GM19463 (cell line): ENCODE results near the gene FHOD3.

Experiments used
- ATAC-seq: cut with Tn5 transposase; IDR thresholded peaks from one replicate; pipeline ENCODE4 v1.9.1; 2021; ENCODE audit warnings: mild to moderate bottlenecking, moderate library complexity; ENCODE audit not compliant: unreplicated experiment

FHOD3 gene

DNA sequence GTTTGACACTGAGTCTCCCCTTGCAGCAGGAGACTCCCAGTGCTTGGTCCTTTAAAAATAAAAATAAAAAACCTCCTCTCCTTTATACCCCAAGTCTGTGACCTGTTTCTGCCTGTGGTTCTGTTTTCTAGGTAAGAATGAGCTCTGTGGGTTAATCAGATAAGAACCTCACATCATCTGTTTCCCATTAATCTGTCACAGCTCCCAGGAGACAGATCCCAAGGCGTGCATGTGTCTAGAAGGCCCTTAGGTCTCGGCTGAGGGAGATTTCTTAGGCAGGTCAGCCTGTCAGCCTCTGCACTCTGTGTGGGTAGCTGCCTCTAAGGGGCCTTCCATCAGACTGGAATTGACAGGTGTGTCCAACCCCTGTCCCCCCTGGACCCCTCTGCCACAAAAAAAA lies 80.7 kb downstream of the FHOD3 start:
- no peak for ATAC-seq

DNA sequence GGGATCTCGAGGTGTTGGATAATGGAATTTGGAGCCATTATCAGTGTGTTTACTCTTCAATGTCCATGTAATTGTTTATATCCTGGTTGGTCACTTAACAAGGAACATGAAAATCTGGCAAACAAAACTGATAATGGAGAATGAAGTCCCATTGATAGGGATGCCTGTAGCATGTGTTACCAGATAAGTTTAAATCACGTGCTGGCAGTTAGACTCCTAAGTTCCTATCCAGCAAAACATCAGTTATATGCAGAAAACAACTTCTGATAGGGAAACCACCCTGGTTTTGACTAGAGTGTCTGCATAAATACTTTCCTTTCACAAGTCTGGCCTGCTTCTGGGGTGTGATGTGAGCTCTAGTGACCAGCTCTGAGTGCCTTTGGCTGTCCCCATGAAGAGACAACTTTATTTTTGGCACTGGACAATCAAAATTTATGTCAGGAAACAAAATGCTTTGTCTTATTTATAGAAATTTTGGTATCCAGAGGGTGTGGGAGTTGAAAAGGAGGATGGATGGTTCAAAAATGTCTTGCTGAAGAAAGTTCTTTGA lies 82.0 kb downstream of the FHOD3 start:
- ATAC-seq, result no peak

DNA sequence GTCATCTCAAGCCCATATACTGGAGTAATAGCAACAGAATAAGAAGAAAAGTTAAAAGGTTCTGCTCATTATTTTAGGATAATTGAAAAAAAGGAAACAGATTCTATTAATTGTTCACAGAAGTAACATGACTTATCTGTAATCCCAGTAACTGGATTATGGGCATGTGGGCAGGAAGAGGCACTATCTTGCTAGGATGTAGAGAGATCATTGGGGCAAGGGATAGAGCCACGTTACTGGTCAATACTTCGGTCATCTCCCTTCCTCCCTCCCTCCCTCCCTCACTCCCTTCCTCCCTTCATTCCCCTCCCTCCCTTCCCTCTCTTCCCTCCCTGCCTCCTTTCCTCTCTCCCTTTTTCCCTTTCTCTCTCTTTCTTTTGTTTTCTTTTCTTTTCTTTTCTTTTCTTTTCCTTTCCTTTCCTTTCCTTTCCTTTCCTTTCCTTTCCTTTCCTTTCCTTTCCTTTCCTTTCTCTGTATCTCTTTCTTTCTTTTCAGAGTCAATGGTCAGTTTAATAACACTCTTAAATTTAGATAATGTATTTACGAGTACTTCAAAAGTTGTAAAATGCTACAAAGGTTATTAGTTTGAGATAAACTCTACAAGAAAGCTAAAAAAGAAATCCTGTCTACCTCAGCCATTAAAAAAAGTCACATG lies 82.8 kb downstream of the FHOD3 start:
- ATAC-seq, result no peak

DNA sequence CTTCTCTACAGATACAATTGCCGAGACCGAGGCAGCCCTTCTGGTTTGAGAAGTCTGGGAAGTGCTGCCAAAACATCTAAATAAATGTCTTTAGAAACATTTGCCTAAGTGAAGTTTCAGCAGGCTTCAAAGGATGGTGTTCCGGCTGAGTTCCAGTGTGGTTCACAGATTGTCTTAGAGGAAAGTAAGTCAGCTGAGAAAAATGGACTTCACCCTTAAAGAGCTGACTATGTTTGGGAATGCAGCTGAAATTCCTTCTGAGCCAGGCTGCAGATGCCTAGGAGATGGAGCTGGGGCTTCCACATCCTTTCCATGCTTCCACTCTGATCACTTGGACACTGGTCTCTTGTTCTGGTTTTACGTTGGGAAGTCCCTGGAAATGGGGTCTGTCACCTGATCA lies 83.6 kb downstream of the FHOD3 start:
- ATAC-seq, result no peak

DNA sequence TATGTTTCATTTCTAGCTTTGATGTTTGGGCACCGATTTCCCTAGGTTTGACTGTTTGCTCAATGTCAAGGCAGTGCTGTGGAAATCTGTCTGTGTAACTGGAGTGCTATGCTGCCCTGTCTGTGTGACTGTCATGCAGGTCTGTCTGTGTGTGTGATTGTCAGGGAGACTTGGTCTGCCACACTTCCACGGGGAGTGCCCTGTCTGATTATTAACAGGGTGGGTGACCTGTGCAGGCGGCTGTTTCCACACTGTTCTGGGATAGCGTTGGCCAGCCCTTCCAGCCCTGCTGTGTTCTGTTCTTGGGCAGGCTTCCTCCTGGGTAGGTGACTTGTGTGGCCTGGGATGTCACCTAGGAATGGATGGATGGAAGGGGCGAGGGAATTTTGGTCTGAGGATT lies 85.3 kb downstream of the FHOD3 start:
- no peak for ATAC-seq

DNA sequence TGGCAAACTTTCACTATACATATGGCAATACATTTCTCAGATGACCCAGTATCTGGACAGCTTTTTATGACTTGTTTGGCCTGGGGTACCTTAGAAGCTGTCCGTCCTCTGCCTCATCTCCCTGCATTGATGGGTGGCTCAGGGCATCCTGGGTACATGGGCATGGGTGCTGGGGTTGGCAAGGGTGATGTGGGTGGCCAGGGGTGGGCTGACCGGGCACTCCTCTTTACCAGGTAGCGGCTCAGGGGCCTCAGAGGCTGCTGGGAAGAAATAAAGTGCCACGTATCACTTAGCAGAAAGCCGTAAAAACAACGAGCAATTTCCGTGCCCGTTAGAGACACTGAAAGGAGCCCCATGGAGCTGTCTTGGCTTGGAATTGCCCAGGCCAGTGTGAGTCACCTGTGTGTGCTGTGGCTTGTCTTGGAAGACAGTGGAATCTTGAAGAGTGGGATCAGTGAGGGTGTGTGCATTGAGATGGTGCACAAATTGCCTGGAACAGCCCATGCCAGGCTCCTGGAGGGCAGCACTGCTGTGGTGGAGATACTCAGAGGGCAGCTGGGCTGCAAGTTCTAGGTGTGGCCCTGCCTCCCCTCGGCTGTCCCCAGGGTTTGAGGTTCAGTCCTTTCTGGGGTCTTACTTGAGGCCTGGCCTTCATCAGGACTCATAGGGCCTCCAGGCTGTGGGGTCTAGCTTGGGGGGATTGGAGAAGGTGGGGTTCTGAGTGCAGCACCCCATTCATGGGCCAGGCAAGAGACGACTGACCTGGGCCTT lies 88.8 kb downstream of the FHOD3 start:
- ATAC-seq, result no peak

DNA sequence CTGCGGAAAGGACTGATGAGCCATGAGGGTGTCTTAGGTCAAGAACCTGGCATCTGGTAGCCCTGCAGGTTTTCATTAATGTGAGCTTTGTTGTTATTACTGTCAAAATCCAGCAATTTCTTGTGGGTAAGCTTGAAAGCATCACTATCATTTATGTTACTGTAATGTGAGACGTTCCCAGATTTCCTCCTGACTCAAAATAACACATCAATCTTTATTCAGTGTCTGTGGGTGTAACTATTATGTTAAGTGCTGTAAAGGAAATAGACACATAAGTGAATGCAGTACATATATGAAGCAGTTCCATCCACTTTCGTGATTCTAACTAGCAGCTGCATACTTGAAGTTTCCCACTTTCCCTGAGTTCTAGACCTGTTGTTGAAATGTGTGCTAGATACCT lies 89.8 kb downstream of the FHOD3 start:
- no peak for ATAC-seq

DNA sequence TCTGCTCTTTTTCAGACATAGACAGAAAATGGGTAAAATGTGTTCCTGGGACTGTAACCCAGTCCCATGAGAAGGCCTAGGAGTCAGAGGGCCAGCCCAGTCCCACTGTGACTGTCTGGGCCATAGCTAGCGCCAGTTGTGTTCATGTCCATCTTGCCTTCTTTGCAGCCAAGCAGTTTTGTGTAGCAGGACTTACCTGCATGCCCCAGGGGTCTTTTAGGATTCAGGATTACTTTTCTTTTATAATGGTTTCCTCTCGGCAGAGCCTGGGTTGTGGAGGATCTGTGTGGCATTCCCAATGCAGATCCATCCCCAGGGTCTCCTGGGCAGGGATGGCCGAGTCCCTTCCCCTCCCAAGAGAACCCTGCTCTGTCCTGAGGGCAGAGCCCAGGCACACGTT lies 90.8 kb downstream of the FHOD3 start:
- no peak for ATAC-seq

DNA sequence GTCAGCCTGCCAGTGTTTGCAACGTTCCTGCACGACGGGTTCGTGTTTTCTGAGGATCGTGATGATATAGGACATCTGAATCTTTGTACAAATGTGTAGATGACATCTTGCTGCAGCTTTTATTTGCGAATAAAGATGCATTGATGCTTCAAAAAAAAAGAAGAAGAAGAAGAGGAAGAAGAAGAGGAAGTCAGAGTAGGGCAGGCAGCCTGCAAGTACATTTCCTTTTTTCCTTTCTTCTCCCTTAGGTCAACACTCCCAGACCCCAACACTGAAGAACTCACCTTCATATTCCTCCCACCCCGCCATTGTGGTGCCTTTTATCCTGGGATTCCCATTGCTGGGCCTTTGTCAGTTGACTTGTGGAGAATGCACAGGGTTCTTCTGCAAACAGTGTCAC lies 91.5 kb downstream of the FHOD3 start:
- no peak for ATAC-seq

DNA sequence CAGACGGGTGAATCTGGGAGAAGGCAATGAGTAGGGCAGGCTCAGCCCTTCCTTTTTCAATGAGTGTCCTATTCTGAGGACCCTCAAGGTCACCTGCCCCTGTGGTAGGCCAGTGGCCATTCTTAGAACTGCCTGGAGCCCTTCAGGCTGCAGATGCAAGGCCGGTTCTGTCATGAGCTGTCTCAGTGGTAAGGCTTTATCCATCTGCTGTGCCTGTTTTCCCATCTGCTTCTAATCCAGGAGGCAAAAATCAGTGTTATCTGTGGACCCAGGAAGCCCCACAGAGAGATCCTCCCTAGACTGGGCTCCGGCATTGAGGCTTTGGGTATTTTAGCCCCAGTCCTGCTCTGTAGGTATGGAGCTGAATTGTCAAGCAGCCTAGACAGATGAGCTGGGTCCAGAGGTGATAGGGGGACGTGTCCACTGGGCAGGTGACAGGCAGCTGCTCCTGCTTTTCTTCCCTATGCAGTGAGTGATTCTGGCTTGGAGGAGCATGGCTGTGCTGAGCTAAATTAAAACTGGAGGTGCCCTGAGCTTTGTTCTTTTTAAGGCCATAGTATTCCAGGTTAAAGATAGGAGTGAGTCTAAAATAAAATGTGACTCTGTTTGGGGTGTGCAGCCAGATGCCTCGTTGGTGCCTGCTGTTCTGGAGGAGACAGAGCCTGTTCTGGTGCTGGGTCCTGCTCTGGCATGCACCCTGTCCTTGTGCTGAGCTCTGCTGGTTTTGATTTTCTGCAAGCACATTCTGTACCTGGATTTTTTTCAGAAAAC lies 92.5 kb downstream of the FHOD3 start:
- ATAC-seq, result no peak

DNA sequence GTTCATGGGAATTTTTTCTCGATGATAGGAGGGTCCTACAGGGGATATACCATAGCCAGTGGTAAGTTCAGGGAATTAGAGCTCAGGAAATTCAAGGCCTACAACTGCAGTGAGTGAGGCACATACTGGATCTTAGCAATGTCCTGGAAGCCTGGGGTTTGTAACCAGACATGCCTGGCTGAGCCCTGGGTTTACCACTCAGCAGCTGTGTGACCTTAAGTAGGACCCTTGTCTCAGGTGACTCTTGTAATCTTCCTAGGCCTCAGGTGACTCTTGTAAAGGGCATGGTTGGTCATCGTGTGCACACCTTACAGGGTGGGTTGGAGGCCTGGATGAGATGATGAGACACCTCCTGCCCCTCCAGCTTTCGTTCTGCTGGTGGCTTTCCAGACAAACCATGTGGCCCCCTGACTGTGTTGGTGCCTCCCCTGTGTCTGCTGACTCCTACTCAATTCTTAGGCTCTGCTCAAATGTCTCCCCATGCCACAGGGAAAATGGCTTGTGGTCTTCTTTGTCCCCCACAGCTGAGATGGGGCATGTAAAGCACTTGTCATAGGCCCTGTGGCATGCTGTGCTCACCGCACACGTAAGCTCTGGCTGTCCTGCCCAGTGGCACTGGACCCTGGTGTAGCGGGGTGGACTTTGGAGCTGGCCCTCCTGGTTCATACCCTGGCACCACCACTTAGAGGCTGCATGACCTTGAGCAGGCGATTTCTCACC lies 94.1 kb downstream of the FHOD3 start:
- no peak for ATAC-seq

DNA sequence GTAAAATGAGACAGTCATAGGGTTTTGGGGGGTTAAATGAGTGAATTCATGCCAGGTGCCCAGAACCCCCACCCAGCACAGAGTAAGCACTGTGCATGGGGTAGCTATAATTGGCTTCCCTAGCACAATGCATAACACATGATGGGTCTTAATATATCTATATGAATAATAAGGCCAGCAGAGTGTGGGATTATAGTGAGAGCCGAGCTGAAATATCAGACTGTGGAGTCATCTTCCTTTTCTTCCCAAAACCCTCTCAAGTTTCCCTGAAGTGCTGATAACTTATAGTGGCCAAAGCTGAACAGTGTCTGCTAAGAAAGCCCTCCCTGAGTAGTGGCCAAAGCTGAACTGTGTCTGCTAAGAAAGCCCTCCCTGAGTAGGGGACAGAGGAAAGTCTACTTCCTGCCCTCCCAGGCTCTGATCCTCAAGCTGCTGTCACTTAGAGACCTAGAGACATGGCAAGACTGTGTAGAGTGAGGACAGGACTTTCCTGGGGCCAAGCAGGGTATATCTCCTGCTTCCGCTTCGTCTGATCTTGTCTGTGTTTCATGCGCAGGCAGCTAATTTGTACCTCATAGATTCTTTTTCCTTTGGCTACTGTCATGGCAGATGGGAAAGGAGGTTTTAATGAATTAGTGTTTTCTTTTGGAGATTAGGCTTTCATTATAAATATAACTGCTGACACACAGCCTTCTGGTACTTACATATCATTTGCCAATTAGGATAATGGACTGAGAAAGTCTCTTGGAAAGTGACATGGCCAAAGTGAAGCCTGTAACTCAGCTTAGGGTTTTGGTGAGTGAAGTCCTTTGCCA lies 94.9 kb downstream of the FHOD3 start:
- no peak for ATAC-seq

DNA sequence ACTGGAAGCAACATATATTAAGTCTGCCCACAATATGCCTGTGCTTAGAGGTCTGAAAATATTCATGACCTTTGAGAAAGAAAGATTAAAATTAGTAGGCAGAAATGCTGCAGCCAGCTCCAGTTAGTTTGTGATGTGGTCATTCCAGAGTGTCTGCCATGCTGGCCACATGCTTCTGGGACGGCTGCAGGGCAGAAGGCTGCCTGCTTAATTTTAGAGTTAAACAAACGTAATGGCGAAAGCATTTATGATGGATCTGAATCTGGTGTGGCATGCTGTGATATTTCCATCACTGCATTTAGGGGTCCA lies 95.4 kb downstream of the FHOD3 start:
- ATAC-seq, result no peak

DNA sequence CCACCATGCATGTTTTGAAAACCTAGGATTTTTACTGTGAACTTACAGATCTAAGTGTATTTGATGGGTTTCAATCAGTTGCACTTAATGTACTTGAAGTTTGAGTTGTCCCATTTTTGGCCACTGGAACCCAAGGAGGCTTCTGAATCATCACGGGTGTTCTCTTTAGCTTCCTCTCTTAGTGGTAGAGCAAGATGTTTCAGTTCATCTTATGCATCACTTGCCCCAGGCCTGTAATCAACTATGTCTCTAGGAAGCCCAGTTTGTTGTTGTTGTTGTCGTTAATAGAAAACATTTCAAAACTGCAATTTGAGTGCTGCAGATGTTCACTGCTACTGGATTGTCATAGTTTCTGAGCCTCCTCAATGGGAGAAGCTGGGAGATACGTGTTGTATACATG lies 97.0 kb downstream of the FHOD3 start:
- ATAC-seq, result no peak

DNA sequence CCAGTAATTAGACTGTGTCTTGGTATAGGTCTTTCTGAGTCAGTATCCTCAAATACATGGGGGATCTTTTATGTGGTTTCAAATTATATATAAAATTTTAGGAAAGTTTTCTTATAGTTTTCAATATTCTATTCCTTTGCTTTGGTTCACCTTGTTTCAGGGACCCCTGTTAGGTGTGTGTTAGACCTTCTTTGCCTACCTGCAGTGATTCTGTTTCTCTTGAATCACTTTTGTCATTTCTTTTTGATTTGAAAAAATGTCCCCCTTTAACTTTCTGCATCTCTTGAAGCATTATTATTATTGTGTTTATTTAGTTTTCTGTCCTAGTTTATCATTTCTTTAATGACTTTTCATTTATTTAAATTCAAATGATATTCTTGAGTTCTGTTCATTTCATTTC lies 98.7 kb downstream of the FHOD3 start:
- ATAC-seq, result no peak

DNA sequence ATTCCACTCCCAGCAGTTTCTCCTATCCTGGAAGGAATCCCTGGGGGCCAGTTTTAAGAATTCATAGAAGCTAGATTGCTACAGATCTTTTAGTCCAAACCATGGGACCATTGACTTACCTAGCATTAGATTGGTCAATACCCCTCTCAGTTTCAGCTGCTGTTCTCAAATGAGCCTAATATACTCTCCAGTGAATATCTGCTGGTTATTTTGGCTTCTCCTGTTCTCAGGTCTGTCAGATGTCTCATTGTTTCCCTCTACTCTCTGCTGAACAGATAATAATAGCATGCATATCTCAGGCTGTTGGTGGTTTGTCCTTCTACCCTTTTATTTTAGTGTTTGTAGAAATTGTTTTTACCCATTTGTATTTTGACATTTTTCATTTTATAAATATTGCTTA lies 99.5 kb downstream of the FHOD3 start:
- ATAC-seq, result no peak

DNA sequence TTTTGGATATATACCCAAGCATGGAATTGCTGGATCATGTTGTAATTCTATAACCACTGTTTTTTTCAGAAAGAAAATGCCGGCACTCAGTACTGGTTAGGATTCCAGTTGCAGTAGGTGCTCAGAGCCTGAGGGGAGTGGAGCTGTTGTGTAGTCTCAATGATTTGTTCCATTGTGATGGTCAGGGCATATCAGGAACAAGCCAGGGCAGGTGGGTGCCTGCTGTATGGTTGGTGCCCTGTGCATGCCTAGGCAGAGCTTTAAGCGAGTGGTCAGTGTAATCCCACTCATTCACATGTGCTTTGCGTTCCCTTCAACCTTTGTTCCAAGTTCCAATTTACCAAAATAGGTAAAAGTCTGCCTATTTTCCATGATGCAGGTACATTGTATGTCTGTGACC lies 100.9 kb downstream of the FHOD3 start:
- ATAC-seq, result no peak

DNA sequence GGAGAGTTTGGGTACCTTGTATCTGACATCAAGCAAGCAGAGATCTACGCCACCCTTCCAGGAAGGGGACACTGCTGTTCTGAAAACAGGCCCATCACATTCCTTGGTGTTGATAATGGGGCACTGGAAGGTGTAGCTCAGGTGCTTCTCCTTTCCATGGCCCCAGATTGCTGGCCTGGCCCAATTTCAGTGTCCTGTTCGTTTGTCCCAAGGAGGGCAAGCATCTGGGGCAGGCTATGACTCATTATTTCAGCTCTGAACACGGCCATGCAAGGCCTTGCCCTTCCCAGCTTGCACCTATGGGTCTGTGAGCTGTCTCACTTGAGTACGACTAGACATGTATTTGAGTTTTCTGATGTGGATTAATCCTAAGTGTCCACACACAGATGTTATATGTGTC lies 101.5 kb downstream of the FHOD3 start:
- ATAC-seq, result no peak

DNA sequence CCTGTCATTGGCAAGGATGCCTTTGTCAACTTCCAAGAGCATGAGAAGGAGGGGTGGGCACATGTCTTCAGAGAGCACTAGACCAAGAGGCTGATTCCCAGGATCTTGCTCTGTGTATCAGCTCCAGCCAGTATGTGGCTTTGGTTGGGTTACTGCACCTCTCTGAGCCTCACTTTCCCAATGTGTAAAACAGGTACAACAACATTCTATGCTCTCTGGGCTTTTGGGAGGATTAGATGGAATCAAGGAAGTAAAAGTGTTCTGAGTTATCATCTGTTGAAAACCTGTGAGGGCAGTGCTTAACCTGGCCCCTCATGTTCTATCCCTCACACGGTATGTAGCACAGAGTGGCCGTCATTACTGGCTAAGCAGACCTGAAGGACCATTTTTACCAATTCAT lies 103.9 kb downstream of the FHOD3 start:
- no peak for ATAC-seq

DNA sequence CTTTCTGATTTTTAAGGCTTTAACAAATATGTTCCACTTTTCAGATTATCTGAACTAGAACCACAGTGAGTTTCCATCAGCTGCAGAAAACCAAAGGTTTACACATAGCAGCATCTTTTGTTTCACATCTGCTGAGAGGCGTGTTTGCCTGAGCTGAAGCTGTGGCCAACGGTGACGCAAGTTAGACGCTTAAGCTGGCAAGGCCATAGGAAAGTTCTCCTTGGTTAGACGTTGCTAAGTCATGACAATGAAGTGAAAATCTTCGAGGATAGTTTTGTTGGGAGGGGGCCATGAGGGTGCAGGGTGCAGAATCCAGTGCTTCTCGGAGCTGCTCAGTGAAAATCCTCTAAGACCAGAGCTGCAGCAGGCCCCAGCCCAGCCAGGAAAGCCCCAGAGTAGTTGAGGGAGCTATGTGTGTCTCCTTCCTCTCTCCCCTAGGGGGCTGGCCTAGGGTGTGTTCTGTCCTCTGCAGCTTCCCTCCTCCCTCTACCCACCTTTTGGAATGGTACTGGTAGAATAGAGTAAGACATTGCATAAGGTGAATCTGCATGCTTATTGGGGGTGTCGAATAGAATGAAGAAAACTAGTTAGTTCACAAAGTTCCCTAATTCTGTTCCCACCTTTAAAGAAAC lies 105.4 kb downstream of the FHOD3 start:
- ATAC-seq, result no peak
